D721Med (cell line): ENCODE results near the gene IQCK.

ENCODE experiments used
- DNase-seq: peaks from one replicate; pipeline ENCODE4 v3.0.0; 2011; ENCODE audit warnings: low spot score; ENCODE audit not compliant: insufficient read length
- FAIRE-seq: peaks from 2 replicates; lab custom pipeline; 2011; peaks lifted over from hg19 to GRCh38; lab: Jason Lieb, UNC
- TF ChIP-seq, protein P1 (sequence below): IDR thresholded peaks from 2 replicates; pipeline ENCODE4 v1.5.1; 2012; ENCODE audit warnings: mild to moderate bottlenecking, control low read depth; ENCODE audit not compliant: insufficient read depth; ENCODE audit errors: missing control alignments

Gene IQCK

DNA sequence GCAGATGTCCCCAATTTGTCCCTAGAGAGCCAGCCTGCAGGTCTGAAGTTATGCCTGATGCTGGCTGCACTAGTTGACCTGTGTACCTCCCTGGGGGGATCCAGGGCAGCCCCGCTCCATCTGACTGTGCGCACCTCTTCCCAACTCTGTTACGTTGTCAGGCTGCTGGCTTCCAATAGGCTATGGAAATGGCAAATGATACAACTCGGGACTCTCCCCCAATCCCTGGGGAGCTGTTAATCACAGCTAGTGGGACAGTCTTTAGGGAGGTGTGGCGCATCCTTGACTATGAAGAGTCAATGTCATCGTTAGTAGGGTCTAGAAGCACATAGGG, 136.4 kb downstream of the IQCK start:
- FAIRE-seq = no peak
- TF ChIP-seq, protein P1, sequence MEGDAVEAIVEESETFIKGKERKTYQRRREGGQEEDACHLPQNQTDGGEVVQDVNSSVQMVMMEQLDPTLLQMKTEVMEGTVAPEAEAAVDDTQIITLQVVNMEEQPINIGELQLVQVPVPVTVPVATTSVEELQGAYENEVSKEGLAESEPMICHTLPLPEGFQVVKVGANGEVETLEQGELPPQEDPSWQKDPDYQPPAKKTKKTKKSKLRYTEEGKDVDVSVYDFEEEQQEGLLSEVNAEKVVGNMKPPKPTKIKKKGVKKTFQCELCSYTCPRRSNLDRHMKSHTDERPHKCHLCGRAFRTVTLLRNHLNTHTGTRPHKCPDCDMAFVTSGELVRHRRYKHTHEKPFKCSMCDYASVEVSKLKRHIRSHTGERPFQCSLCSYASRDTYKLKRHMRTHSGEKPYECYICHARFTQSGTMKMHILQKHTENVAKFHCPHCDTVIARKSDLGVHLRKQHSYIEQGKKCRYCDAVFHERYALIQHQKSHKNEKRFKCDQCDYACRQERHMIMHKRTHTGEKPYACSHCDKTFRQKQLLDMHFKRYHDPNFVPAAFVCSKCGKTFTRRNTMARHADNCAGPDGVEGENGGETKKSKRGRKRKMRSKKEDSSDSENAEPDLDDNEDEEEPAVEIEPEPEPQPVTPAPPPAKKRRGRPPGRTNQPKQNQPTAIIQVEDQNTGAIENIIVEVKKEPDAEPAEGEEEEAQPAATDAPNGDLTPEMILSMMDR = no peak
- no peak for DNase-seq

DNA sequence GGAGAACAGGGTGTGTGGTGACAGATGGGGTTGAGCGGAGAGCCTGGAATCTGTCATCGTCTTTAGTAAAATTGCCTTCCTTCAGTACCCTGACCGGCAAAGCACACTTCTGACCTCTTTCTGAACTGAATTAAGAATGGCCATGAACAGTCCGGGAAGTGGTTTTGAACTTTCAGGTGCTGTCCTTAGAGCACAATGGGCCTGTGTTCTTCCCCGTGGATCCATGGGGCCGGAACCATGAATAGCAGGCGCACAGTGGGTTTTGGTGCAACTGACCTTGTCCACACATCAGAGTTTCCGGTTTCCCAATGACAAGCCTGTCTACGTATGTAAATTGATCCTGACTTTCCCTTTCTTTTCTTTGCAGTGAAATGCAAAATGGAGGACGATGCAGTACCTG, 138.0 kb downstream of the IQCK start:
- FAIRE-seq (no peak), DNase-seq (no peak)
- TF ChIP-seq, protein P1 = no peak

DNA sequence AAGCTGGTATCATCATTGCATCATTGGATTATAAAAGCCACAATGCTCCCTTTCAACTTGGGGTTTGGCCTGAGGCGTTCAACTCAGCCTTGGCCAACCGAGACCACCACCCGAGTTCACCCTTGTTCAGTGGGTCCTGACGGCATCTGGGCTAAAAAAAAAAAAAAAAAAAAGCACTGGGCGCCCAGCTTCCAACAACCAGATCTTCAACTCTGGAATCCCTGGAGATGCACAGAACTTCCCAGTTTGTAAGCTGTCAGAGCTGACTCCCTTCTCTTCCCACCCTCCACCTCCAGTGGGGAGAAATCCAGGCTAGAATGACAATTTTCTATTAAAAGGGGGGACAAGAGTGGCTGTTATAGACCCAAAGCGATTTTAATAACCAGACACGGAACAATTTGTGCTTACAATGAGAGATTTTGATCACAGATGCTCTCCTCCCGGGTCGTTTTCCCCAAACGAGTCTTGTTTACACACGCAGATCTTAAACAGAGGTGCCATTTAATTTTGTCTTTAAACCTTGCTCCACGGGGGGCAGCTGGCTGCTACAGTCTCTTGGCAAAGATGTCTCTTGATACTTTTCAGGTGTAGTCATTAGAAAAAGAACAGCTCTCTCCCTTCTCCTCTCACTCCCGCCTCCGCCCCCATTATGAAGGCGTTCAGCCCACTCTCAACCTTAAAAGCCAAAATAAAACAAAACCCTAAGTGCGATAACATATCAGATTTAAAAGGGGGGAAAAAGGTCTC, 139.7 kb downstream of the IQCK start:
- no peak for FAIRE-seq
- DNase-seq = no peak
- TF ChIP-seq, protein P1 = no peak

DNA sequence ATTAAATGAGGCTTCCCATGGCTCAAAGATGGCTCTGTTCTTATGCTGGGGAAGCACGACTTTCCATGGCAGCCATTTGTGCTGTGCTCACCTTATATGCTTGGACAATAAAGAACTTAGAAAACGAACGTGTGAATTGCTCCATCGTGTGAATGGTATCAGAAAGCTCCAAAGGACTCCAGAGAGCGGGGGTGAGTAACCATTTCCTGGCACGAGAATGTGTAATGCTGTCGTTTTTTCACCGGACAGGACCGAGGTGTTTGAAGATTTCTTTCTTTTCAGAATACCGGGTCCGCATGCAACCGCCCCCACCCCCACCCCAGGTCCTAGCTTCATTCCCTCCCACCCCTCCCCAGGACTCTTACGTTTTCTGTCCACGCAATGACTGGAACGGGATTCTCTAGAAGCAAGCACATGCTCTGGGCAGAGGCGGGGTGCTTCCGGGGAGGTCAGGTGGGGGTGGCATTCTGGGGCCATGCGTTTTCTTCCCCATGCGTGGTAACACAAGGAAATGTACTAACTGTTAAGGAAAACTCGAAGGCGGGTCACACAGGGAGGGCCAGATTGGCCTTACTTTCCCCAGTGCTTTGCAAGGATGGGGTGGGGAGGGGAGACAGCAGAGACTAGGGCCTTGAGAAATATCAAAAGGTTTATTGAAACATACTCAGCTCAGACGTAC, 140.4 kb downstream of the IQCK start:
- FAIRE-seq (no peak), DNase-seq (no peak)
- TF ChIP-seq, protein P1 = no peak

DNA sequence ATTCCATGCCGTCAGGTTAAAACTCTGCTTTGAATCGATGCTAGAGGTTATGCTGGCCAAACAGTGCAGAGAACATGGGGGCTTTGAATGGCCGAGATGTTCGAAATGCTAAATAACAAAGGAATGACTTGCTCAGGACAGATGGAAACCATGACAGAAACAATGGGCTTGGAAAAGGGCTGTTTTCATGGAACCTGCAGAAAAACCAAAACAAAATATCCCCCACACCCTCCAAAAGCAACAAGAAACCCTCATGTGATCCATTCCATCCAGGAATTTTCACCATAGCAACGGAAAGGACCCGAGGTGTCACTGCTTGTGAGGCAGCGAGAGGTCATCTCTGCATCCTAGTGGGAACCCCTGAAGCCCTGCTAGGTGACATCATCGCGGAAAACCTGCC, 141.1 kb downstream of the IQCK start:
- DNase-seq (no peak), FAIRE-seq (no peak)
- TF ChIP-seq, protein P1 = no peak

DNA sequence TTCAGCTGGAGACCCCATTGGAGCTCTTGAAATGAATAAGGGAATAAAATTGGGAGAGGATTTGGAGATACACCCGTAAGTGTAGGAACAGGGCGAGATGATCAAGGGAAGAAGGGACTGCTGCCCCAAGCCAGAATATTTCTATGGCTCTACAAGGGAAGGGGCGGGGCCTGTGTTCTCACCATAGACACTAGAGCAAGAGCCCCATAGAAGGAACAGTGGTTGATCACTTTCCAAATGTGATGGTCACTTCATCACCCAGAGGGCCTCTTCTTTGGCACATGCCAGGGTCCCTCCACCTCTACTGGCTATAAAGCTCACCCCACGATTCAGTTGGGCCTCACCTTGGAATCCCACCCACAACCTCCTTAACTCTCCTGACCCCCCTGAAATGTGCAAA, 141.5 kb downstream of the IQCK start:
- FAIRE-seq = no peak
- DNase-seq = no peak
- TF ChIP-seq, protein P1 = no peak
